Calu3 (cell line): ENCODE data around the gene JAKMIP3. TPM values are rescaled to one million over a fixed set of nuclear protein-coding genes. Genes with fewer than 3 reads are reported as not detected.

Experiments used
- BruUV-seq: library from RNA; stranded (reverse); fragments of 400-500 nt; replicated peaks from 2 replicates; lab custom pipeline; 2021; lab: Mats Ljungman, UMichigan
- CTCF ChIA-PET: fragments of 300-600 bp; sonication (Branson Sonifier 250); formaldehyde crosslinking; loops from one replicate; lab custom pipeline; 2022; ENCODE audit warnings: antibody characterized with exemption; lab: Charles Lee
- DNase-seq: peaks from one replicate; pipeline ENCODE4 v3.0.0; 2022
- H3K27ac Mint-ChIP-seq: one replicate; pipeline ENCODE4 v1.8.0; 2022; ENCODE audit warnings: mixed read lengths; ENCODE audit not compliant: unreplicated experiment
- H3K27me3 Mint-ChIP-seq: one replicate; pipeline ENCODE4 v1.8.0; 2022; ENCODE audit warnings: mixed read lengths; ENCODE audit not compliant: unreplicated experiment
- H3K36me3 Mint-ChIP-seq: one replicate; pipeline ENCODE4 v1.8.0; 2022; ENCODE audit warnings: mild to moderate bottlenecking, moderate library complexity, mixed read lengths; ENCODE audit not compliant: insufficient read depth, unreplicated experiment
- H3K4me1 Mint-ChIP-seq: one replicate; pipeline ENCODE4 v1.8.0; 2022; ENCODE audit warnings: mild to moderate bottlenecking, low read depth, mixed read lengths; ENCODE audit not compliant: unreplicated experiment
- H3K4me3 Mint-ChIP-seq: one replicate; pipeline ENCODE4 v1.8.0; 2022; ENCODE audit warnings: mild to moderate bottlenecking, low read depth, moderate library complexity, mixed read lengths; ENCODE audit not compliant: unreplicated experiment
- H3K9me3 Mint-ChIP-seq: one replicate; pipeline ENCODE4 v1.8.0; 2022; ENCODE audit warnings: low read depth, mixed read lengths; ENCODE audit not compliant: unreplicated experiment
- CTCF ChIP-seq: fragments of 200-600 bp; IDR thresholded peaks from one replicate; pipeline ENCODE4 v1.8.0; 2022; ENCODE audit warnings: antibody characterized with exemption; ENCODE audit not compliant: unreplicated experiment
- intact Hi-C: fragments of 100-400 bp; cut with micrococcal nuclease; formaldehyde crosslinking; loops from one replicate; pipeline ENCODE4 v1.10.0; 2022; ENCODE audit not compliant: unreplicated experiment
- total RNA-seq: library from RNA; stranded (reverse); gene quantifications from 2 replicates; pipeline ENCODE4 v1.2.3, GENCODE V29; 2022

The JAKMIP3 gene
- total RNA-seq, 1 experiment from 2014 or later, result 0.05 TPM

GRCh38 chr10:132114953-132115520 is 49.3 kb downstream of the JAKMIP3 start:
- DNase-seq, result no peak
- no TSS peak for BruUV-seq
- CTCF ChIA-PET, result no interaction called here
- TF ChIP-seq CTCF, result no peak
- Mint-ChIP-seq H3K9me3 (no peaks in the 10 kb centered on the region), H3K4me3 (no peak overlapping the region), H3K36me3 (no peaks in the 10 kb centered on the region), H3K27ac (no peak overlapping the region), H3K27me3 (peaks cover 69% of the 10 kb centered on the region), H3K4me1 (no peaks in the 10 kb centered on the region)
- intact Hi-C loops, result no loop called here

Other genes with a start within 250 kb of the JAKMIP3 start
- 17.2 and 23.7 TPM in 2 replicates for gene PPP2R2D, start 164.9 kb upstream of the JAKMIP3 start, total RNA-seq
- gene BNIP3, start 84.0 kb upstream of the JAKMIP3 start, total RNA-seq, result 7.9 and 8.7 TPM in 2 replicates
- gene DPYSL4, start 121.0 kb downstream of the JAKMIP3 start, total RNA-seq, result 0.17 TPM in 1 of 2 replicates, not detected in the other
- gene STK32C, start 242.0 kb downstream of the JAKMIP3 start, total RNA-seq, result 13.5 and 16.0 TPM in 2 replicates